Endothelial cell of umbilical vein (primary cell): ENCODE results near the gene PRRC2B.

Experiments
- EZH2 ChIP-seq: IDR thresholded peaks from 2 replicates; pipeline ENCODE4 v1.6.1; 2012; ENCODE audit warnings: borderline replicate concordance, low read depth, mild to moderate bottlenecking, moderate library complexity, low read length, inconsistent platforms; ENCODE audit not compliant: severe bottlenecking
- TF ChIP-seq, protein P1 (sequence below), 2 donors: IDR thresholded peaks; 1 replicate in 1 of 2; 2 replicates in 1 of 2; pipeline ENCODE4 v1.5.1; 2011; ENCODE audit warnings: low read length in 2 of 2, mild to moderate bottlenecking in 2 of 2, moderate library complexity in 2 of 2, control low read depth in 1 of 2, inconsistent platforms in 1 of 2, low read depth in 1 of 2; ENCODE audit not compliant: insufficient read depth in 1 of 2; ENCODE audit errors: extremely low read depth in 1 of 2

DNA sequence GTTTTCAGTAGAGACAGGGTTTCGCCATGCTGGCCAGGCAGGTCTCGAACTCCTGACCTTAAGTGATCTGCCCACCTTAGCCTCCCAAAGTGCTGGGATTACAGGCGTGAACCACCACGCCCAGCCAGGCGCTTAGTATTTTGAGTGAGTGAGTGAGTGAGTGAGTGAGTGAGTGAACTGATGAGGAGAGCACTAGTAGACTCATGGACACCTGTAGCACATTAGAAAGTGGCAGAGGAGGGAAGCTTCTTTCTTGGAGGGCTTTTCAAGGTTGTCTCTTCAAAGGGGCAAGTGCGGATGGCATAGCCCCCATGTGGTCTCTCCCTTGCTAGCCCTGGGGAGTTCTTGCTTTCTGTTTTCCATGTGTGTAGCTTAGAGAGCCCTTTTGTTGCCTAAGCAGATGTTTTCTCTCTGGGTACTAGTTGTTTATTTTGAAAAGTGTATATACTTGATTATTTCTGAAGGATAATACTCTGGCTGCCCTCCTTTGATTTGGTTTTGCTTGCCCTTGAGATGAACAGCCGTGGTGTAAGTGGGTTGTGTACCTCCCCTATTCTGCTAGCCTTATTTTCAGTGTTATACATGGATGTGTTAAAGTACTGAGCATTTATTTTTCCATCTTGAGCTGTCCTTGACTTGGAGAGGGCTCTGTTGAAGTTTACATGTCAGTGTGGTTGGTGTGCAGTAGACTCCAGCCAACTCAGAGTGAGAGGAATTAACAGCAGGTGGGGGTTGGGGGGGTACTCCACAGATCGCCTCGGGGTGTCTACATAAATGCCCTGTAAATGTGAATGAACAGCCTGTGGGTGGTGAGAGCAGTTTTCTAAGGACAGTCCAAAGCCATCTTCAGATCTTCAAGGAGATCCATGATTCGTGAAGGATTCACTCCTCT is 35.5 kb downstream of the PRRC2B start:
- TF ChIP-seq, protein P1, sequence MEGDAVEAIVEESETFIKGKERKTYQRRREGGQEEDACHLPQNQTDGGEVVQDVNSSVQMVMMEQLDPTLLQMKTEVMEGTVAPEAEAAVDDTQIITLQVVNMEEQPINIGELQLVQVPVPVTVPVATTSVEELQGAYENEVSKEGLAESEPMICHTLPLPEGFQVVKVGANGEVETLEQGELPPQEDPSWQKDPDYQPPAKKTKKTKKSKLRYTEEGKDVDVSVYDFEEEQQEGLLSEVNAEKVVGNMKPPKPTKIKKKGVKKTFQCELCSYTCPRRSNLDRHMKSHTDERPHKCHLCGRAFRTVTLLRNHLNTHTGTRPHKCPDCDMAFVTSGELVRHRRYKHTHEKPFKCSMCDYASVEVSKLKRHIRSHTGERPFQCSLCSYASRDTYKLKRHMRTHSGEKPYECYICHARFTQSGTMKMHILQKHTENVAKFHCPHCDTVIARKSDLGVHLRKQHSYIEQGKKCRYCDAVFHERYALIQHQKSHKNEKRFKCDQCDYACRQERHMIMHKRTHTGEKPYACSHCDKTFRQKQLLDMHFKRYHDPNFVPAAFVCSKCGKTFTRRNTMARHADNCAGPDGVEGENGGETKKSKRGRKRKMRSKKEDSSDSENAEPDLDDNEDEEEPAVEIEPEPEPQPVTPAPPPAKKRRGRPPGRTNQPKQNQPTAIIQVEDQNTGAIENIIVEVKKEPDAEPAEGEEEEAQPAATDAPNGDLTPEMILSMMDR (IDR thresholded peaks at IDR 0.05; ENCODE audit: extremely low read depth in 1 of 2, insufficient read depth in 1 of 2, low read depth in 1 of 2, low read length in 2 of 2) = no peak
- no peak for TF ChIP-seq EZH2
